ENCODE results near the gene GRK7. TPM values are rescaled to one million over a fixed set of nuclear protein-coding genes. Genes with fewer than 3 reads are reported as not detected.
"Not testable (repeated sequence)": the region's sequence is repeated elsewhere in the genome, so short reads cannot be mapped to it uniquely, and the experiment has no call there.

GRK7 gene
- total RNA-seq, 1 donor, result not detected

- no peak for TF ChIP-seq CTCF (IDR thresholded peaks at IDR 0.05; ENCODE audit: insufficient read depth, low read depth, low read length)
- DNase-seq (ENCODE audit: low read depth), result no peak
- no peak overlapping the region for H3K4me3 ChIP-seq (ENCODE audit: low read depth, low read length)
Observed at GRCh38 chr3:141795741-141796080, 32.5 kb downstream of the GRK7 start.

DNA sequence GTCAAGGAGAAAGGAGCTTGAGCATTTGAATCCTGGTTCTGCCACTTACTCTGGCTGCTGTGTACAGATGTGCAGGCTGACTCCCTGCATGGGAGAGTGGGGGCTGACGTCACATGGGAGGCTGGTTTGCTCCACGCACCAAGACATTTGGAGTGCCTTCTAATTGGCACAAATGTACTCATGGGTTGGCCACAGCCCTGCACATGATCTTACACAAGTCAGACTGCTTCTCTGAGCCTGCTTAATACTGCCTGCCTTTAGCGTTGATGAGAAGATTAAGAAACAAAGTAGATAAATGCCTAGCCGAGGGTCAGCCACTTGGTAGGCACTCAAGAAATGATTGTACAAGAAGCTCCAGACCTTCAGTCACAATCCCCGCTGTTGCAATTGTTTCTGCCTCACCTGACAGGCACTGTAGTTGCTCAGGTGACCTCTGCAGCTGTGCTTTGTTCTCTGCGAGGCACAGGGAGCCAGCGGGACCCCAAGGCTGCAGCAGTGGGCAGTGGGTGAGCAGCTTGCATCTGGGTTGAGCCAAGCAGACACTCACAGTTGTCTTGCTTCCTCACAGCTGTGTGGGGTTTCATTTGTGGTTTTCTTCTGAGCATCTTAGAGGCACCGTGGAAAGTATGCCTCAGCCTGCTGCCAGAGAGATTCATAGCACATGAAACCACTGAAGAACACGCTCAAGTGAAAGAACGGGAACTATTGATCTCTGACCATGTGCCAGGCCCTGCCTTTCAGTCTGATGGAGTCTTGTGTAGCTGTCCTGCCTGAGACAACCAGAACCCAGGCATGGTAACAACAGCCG is 33.1 kb downstream of the GRK7 start:
- H3K4me3 ChIP-seq (ENCODE audit: low read depth, low read length), result no peak overlapping the region
- TF ChIP-seq CTCF (IDR thresholded peaks at IDR 0.05; ENCODE audit: insufficient read depth, low read depth, low read length), result no peak
- peak; percentile 77 for DNase-seq (ENCODE audit: low read depth)

GRCh38 chr3:141796889-141797781 is 33.9 kb downstream of the GRK7 start:
- peak; percentile 47 for DNase-seq (ENCODE audit: low read depth)
- H3K4me3 ChIP-seq (ENCODE audit: low read depth, low read length), result peak overlapping the region; percentile 43

DNA sequence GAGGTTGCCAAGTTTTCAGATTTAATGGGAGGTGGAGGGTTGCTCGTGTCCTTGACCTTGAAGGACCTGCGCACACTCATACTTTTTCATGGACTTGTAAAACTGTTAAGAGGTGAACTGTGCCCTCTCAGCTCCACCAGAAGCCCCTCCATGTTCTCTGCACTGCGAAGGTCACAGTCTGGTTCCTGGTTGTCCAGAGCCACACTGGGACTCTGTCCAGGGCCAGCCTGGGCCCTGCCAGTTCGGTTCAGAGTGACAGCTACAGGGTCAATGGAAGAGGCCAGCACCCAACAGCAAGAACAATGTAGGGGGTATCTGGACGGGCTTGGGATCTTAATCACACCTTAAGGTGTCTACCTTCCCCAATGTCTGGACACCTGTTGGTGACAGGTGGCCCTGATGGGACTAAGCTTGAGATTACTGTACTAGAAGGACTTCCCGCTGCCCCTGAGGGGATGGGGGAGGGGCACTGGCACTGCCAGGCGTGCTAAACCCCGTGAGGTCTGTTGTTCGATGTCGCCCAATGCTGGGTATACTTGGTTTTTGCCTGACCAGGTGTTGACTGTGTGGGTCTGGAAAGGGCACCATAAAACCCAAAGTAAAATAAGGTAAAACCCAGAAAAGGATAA is 34.7 kb downstream of the GRK7 start:
- TF ChIP-seq CTCF (IDR thresholded peaks at IDR 0.05; ENCODE audit: insufficient read depth, low read depth, low read length), result no peak
- peak overlapping the region; percentile 15 for H3K4me3 ChIP-seq (ENCODE audit: low read depth, low read length)
- no peak for DNase-seq (ENCODE audit: low read depth)

More at GRCh38 chr3:141796889-141797781, 33.9 kb downstream of the GRK7 start:
- no peak for TF ChIP-seq CTCF (IDR thresholded peaks at IDR 0.05; ENCODE audit: insufficient read depth, low read depth, low read length)

DNA sequence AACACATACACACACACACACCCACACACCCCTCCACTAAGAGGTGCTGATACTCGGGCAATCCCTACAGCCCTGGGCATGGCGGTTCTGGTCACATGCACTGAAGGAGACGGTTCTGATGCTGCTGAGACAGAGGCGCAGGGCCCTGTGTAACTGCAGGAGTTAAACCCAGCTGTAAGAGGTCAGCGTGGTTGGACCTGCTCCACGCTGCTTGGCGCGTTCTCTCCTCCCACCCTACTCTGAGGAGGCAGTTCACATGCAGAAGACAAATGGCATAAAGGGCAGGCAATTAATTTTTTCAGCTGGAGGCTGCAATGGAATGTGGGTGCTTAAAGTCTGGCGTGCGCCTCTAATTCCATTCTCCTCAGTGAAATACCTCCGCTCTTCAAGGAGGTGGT is 35.2 kb downstream of the GRK7 start:
- DNase-seq (ENCODE audit: low read depth), result peak; percentile 27
- no peak overlapping the region for H3K4me3 ChIP-seq (ENCODE audit: low read depth, low read length)
- TF ChIP-seq CTCF (IDR thresholded peaks at IDR 0.05; ENCODE audit: insufficient read depth, low read depth, low read length), result no peak

DNA sequence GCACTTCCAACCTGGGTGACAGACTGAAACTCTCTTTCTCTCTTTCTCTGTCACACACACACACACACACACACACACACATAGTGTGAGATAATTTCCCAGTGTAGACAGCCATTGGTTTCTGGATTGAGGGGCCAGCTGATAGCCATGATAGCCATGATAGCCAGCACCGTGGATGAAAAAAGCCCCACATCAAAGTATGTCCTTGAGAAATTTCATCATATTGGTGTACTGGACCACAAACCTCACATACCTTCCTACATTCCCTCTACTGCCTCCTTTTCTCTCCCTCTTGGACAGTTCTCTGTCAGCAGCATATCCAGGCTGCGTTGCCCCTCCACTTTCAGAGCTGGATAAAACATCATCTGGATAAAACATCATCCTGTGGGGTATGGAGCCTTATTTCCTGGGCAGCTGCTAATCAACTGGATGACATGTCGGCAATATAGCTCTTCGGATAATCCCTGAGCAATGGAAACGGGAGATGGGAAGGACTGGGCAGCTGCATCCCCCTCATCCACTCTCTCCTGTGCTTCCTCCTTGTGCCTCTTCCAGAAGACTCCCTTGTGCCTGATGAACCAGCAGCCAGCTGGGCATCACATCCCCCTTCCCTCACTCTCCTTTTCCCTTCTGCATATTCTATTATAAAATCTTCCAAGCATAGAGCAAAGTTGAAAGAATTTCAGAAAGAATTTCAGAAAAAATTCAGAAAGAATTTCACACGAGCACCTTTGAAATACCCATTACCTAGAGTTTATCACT is 39.3 kb downstream of the GRK7 start:
- no peak for TF ChIP-seq CTCF (IDR thresholded peaks at IDR 0.05; ENCODE audit: insufficient read depth, low read depth, low read length)
- H3K4me3 ChIP-seq (ENCODE audit: low read depth, low read length), result no peak overlapping the region
- no peak for DNase-seq (ENCODE audit: low read depth)

DNA sequence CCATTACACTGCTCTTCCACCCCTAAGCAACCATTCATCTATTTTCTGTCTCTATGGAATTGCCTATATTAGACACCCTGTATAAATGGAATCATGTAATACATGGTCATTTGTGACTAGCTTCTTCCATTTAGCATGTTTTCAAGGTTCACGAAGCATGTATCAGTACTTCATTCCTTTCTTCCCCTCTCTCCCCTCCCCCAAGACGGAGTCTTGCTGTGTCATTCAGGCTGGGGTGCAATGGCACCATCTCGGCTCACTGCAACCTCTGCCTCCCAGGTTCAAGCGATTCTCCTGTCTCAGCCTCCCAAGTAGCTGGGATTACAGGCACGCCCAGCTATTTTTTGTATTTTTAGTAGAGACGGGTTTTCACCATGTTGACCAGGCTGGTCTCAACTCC is 40.3 kb downstream of the GRK7 start:
- not testable (repeated sequence) for H3K4me3 ChIP-seq (ENCODE audit: low read depth, low read length); DNase-seq (ENCODE audit: low read depth)
